Activated CD8-positive, alpha-beta memory T cell treated with anti-CD3 and anti-CD28 coated beads for 24 hours (primary cell): ENCODE results near the gene CHST5.

Source experiments
- DNase-seq: peaks from one replicate; pipeline ENCODE4 v3.0.0-alpha.2; 2020

The CHST5 gene

DNA sequence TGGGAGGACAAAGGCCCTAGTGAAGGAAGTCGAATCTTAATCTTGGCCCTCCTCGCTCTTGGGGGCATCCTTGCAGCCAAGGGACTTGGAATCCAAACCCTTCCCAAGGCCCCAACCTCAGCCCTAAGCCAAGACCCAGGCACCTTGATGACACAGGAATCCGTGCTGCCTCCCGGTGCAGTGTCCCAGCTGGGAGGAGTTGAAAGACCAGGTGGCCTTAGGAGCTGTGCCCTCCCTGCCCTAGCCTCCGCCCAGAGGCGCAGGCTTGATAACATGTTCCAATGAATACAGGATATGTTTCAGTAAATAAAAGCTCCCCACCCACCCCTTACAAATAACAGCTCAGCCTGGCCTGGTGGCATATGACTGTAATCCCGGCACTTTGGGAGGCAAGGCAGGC is at the start of gene CHST5:
TSS of gene CHST5 (minus strand) at position 208 of the 400 bp plus-strand sequence. CDS start 5,724 bp downstream, outside the sequence.
- DNase-seq, result no peak

DNA sequence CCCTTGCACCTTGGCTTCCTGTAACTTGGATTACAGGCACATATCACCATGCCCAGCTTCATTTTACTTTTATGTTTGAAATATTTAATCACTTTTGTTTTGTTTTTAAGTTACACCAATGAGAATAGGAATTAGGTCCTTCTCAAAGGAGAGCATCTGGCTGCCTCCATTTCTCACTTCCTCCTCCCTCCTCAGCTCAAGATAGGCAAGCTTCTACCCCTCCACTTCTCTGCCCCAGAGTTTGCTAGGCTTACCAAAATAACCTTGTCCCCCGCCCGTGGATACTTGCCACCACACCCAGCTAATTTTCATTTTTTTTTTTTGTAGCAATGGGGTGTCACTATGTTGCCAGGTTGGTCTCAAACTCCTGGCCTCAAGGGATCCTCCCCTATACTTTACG is 48.2 kb upstream of the CHST5 start:
- DNase-seq, result no peak

DNA sequence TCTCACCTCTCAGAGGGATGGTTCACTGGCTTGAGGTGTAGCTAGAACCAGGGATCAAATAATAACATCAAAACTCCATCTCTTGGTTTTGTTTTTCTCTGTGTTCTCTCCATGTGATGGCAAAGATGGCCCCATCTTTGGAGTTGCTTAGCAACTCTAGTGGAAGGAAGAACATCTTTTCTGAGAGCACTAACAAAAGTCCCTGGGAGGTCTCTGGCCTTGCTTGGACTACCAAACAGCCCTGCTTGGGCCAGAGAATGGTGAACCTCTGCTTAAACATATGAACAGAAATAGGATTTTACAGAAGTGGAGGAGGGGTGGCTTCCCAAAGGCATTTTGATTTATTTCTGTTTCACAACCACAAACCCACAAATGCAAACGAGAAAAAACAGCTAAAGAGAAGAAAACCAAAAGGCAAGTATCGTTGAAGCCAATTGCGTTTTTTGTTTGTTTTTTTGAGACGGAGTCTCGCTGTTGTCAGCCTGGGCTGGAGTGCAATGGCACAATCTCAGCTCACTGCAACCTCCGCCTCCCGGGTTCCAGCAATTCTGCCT is 43.5 kb upstream of the CHST5 start:
- no peak for DNase-seq

DNA sequence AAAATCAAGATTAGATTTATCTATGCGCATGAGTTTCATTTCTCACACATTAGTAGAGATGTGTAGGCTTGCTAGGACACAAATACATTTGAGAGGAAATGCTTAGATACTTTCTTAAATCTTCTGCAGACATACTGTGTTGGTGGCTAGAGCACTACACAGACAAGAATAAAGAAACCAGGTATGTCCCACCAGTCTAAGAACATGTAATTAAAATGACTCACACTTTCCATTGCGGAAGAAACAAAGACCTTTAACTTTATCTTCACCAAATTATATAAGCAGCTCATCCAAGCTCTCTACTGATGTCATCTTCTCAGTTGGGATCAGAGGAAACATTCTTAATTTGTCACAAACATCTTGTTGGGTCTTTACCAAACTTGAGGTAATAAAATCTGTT is 42.8 kb upstream of the CHST5 start:
- no peak for DNase-seq

DNA sequence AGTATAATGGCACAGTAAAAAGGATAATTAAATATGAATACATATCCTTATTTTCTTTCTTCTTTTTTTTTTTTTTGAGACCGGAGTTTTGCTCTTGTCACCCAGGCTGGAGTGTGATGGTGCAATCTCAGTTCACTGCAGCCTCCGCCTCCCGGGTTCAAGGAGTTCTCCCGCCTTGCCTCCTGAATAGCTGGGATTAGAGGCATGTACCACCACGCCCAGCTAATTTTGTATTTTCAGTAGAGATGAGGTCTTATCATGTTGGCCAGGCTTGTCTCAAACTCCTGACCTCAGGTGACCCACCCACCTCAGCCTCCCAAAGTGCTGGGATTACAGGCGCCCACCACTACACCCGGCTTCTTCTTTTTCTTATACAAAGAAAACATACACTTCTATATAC is 42.3 kb upstream of the CHST5 start:
- no peak for DNase-seq

DNA sequence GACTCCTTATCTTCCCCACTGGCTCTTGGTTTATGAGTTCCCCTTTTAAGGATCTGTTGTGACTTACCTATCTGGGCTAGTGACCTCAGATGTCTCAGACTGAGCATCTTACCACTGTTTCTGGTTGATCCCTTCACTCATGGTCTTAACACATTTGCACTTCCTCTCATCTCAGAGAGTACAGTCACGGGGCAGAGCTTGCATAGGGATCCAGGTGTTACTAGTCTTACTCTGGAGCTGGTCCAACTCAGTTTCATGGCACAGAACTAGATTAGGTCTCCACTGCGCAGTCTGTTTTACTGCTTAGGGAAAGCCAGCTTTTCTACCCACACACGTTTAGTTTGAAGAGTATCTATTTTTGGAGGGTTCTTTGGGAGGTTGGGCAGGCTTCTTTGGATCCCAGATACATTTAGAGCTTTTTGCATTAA is 40.5 kb upstream of the CHST5 start:
- no peak for DNase-seq

DNA sequence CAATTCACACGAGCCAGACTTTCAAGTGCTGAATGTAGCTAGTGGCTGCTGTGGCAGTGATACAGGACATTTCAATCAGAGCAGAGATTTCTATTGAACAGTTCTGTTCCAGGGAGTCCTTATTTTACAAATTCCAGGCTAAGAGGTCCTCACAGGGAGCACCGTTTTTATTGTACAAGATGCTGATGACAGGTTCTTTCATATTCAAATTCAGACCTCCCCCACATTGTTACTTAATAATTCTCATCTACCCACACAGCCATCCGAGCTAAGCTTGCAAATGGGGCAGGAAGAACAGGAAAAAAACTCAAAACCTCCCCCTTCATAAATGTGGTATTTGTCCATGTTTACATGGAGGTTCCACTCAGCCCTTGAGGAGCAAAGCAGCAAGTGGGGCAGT is 40.0 kb upstream of the CHST5 start:
- no peak for DNase-seq

DNA sequence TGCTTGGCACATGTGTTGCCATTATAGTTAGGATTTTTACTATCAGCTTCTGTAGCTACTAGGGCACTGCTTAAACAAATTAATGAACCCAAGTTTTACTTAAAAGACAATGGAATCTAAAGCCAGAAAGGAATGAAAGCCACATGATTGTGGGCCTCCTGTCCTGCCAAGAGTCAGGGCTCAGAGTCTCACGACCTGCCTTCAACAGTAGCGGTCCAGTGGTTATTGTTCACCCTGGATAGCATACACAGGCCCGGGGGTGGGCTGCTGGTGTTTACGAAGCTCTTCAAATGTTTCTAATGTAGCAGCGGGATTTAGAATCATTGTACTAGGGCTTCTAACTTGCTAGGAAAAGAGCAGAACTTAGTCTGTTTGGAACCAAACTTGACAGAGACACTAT is 38.0 kb upstream of the CHST5 start:
- DNase-seq, result no peak

DNA sequence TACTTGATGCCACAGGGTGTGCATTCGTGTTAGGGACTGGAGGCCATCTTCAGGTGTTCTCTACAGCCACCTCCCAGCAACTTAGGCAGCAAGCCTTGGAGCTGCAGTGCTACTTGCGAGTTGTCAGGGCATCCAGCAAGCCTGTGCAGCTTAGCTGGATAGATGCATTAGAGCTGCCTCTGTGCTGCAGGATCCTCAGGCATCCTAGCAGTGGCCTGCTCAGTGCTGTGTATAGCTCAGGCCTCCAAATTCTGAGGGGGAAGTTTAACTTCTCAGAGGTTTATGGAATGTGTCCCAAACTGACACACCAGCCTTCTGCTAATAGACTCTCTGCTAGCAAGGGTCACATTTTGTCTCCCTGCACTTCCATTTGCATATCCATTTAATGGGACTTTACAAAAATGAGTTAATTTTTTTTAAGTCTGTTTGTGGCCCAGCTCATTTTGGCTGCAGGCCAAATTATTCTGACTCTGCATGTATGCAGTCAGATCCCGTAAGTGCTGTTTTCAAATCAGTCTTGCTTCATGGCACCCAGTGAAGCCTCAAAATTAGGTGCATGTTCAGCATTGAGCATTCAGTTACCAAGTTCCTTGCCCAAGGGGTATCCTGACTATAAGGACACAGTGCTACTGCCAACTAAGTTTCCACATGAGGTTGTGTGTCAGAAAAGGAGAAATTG is 37.1 kb upstream of the CHST5 start:
- no peak for DNase-seq

DNA sequence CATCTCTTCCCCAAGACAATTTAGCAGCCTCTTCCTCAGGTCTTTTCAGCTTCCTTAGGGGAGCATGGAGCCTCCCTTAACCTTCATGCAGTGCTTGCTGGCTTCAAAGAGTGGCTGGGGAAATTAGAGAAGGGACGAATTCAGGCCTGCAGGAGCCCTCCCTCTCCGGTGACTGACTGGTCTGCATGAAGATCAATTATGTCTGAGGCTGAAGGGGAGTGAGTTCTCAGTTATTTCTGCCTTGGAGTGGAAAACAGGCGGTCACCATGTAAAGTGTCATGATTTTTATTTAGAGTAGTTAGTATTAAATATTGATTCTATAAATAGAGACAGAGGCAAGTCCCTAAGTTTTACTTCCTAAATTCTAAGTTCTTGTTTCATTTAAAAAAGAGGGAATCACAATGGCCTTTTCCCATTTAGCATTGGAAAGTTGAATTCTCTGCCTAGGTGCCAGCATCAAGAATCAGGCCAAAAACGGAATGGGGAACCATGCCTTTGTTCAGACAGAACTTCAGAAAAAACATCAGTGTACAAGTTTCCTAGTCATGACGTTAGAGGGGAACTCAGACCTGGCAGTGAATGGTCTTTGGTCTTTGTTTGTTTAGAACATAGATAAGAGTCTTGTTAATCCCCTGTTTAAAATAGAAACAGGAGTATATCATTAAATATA is 34.6 kb upstream of the CHST5 start:
- no peak for DNase-seq

DNA sequence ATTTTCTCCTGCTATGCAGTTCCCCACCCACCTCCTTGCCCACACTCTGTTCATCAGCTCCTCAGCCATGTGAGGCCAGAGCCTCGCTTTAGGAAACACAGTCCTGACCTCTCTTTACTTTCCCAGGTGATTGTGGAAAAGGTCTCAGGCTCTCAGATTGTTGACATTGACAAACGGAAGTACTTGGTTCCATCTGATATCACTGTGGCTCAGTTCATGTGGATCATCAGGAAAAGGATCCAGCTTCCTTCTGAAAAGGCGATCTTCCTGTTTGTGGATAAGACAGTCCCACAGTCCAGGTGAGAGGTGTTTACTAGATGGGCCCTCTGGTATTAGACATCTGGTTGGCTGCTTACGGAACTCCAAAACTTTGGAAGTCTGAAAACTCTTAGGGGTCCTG is 32.0 kb upstream of the CHST5 start:
- no peak for DNase-seq

DNA sequence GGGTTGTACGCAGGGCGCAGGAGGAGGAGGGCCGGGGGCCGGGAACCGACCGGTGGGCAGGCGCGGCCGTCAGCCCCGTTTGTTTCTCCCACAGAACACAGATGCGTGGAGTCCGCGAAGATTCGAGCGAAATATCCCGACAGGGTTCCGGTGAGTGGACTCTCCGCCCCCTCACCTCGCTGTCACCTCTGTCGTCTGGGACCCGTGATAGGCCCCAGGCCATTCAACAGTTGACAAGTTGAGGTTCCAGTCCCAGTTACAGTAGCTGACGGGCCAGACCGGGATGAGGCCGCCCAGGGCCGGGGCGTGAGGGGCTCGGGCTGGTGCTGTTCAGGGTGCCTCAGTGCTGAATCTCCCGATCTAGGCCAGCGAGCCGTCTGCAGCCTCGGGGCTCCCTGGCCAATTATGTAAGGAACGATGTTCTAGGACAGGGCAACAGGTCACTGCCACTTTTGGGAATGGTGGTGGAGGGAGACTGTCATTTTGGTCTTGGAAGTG is 30.9 kb upstream of the CHST5 start:
- DNase-seq, result peak; percentile 60

DNA sequence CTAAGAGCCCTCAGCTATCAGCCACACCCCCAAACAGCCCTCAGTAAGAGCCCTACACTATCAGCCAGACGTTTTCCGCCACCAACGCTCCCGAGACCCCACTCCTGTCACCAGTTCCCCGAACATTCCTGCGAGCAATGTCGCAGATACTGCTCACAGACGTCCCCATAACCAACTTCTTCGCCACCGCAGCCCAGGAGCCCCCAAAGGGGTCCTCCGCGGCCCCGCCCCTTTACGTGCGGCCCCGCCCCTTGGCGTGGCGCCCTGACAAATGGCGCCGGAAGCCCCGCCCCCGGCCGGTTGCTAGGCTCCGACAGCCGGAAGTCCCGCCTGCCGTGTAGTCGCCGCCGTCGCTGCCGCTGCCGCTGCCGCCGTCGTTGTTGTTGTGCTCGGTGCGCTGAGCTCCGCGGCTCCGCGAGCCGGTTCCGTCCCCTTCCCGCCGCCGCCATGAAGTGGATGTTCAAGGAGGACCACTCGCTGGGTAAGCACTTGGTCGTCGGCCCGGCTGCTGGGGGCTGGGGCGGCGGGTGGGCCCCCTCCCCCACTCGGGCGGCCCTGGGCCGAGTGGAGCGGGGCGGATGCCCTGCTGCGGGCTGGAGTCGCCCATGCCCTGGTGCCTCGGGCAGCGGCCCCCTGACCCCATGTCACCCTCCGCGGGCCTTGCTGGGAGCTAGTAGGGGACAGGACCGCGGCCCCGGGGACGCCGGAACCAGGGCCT is 30.3 kb upstream of the CHST5 start, which contains the start of gene GABARAPL2:
TSS of gene GABARAPL2 (plus strand) at position 340 of the 718 bp plus-strand sequence. CDS start at position 448, 108 bp downstream.
- DNase-seq, result peak; percentile 97

DNA sequence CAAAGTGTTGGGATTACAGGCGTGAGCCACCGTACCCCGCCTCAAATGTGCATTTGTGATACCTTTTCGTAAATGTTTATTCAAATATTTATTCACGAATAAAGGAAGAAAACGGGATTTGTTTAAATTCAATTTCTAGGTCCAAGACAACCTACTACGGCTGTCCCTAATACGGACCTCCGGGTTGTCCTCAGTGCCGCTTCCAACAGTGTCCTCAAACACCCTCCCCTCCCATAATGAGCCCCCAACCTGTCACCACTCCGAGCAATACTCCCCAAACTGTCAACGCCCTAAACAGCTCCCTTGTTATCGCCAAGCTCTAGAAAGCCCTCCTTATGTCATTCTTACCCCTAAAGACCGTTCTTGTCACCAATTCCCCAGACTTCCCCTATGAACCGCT is 29.7 kb upstream of the CHST5 start:
- no peak for DNase-seq

DNA sequence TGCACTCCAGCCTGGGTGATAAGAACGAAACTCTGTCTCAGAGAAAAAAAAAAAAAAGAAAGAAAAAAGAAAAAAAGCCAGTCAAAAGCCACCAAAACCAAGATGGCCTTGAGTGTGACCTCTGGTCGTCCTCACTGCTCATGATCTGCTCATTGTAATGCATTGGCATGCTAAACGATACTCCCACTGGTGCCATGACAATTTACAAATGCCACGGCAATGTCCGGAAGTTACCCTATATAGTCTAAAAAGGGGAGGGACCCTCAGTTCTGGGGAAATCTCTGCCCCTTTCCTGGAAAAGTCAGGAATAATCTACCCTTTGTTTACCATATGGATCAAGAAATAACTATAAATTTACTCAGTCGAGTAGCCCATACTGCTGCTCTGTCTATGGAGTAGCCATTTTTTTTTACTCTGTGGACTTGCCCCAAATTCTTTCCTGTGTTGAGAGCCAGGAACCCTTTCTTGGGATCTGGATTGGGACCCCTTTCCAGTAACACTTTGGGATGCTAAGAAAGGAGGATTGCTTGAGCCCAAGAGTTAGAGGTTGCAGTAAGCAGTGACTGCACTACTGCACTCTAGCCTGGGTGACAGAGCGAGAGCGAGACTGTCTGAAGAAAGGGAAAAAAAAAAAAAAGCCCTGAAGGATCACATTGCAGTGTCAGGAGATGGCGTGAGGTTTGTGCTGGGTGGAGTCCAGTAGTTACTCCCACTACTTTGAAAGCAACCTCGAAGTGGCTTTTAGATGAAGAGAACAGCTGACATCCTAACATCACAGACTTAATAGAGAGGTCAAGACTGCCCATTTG is 23.9 kb upstream of the CHST5 start:
- no peak for DNase-seq

DNA sequence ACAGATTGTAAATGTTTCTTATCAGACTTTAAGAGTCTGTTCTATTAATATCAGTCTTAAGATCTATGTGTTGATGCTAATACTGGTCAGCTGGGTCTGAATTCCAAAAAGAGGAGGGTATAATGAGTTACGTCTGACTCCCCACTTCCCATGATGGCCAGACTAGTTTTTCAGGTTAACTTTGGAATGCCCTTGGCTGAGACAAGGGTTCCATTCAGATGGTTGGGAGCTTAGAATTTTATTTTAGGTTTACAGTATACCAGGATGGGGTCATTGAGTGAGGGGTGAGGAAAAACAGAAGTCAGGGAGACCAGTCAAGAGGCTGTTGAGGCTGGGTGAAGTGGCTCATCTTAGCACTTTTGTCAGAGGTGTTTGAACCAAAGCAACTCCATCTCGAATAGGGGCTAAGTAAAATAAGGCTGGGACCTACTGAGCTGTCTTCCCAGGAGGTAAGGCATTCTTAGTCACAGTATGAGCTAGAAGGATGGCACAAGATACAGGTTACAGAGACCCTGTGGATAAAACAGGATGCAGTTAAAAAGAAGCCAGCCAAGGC is 23.0 kb upstream of the CHST5 start:
- DNase-seq, result no peak

DNA sequence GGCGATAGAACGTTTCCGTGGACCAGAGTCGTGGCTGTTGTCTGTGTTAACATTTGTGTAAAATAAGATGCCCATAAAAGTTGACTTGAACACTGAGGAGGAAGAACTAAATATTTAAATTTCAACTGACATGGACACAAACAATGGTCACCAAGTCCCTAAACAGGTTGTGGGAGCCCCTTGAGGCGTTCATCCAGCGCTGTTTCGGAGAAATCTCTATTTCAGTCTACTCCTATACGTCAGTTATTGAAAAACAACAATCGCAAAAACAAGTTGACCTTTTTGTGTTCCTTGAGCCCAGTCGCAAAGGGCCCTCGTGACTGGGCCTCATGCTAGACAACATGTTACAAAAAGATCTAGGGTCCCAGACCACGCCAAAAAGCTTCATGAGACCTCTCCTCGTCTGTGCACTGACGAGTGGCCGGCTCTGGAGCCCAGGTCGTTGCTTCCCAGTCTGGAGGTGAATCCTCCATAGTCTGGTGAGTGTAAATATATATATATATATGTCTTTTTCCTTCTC is 20.6 kb upstream of the CHST5 start:
- no peak for DNase-seq

DNA sequence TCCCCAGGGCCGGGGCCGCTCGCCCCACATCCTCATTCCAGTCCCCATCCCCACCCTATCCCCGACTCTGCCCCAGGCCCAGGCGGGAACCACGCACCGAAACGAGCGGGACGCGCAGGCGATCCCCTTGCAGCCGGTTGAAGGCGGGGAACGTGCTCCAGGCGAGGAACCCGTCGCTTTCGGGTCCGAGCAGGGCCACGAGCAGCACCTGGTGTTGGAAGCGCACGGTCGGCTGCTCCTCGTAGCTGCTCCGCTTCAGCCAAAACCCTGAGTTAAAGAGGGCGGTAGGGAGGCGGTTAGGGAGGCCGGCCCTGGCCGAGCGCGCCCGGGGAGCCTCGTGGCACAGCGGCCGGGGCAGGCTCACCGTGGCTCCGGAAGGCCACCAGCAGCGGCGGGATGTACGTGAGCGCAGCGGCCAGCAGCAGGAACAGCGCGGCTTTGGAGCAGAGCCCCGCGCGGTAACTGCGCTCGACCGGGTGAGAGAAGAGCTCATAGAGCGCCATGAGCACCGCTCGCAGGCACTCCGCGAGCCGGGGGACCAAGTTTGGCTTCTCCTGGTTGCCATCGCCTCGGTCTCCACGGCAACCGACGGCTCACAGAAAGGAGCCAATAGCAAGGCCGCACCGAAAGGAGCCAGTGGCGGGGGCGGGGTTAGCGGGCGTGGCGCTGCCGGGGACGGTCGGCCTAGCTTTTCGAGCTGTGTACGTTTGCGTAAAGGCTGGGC is 20.0 kb upstream of the CHST5 start, which contains the start of gene TMEM231:
TSS of gene TMEM231 (minus strand) at position 546 of the 724 bp plus-strand sequence. CDS start at position 503, 43 bp downstream.
- DNase-seq, result peak; percentile 97

DNA sequence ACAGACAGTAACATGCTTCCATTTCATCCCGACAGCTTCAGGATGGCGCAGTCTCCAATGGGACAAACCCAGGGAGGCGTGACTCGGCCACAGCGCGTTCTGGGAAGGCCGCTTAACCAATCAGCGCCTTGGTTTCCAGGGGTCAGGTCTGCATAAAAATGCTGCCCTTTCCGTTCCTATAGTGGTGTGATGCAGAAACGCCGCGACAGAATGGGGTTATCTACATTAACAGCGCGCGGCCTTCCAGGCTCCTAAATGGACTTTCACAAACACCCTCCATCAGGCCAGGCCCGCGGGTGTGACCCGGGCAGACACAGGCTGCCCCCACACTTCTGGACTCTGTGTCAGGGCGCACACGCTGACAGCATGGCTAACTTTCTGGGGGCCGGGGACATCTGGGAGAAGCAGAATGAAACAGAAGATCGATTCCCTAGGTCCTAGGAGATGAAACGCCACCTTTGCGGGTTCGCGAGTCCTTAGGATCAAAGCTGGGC is 19.4 kb upstream of the CHST5 start:
- DNase-seq, result peak; percentile 60

DNA sequence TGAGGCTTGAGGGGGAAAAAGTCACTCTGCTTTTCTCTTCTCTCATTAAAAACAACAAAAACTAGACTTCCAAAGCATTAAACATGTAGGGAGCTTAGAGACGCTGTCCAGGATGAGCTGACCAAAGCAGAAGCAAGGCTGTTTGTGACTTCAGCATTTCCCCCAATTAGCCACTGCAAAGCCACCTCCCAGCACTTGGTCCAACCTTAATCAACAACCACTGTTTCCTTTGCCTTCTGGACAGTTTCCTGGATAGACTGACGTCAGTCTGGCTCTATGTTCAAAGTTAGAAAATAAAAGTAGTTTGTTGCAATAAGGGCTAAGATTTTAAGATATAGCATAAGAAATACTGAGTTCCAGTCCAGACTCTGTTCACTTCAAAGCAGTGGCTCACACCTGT is 17.0 kb upstream of the CHST5 start:
- DNase-seq, result no peak

DNA sequence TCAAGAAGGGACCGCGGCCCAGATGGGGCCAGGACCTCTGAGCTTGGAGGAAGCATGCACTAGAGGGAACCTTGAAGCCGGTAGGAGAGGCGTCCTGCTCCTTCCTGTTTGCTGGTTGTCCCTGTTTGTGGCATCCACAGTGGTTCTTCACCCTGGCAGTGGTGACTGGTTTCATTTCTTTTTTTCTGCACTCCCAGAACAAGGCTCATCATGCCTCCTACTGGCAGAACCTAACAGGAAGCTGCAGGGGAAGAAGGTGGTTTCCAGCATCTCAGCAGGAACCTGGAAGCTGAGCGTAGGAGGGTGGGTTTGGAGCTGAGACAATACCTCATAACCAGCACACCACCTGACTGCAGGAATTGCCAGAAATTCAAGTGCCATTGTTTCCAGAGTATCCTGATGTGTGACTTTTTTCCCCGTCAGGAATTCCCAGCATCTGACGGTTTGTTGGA is 14.3 kb upstream of the CHST5 start:
- DNase-seq, result no peak
